SK-N-SH (cell line): ENCODE data around the gene SS18. TPM values are rescaled to one million over a fixed set of nuclear protein-coding genes. Genes with fewer than 3 reads are reported as not detected.

ENCODE experiments used
- CTCF ChIA-PET: fragments of 300-600, 350-600 bp; formaldehyde crosslinking; extraction: SDS; loops from one replicate; lab custom pipeline; 2021; lab: Yijun Ruan, JAX
- POLR2A ChIA-PET: fragments of 350-600 bp; sonication (Branson Sonifier 250); formaldehyde crosslinking; extraction: SDS; loops from one replicate; lab custom pipeline; 2020; ENCODE audit warnings: antibody characterized with exemption, inconsistent platforms; lab: Yijun Ruan, JAX
- DNase-seq: peaks from one replicate; pipeline ENCODE4 v3.0.0; 2012
- H2AFZ ChIP-seq: fragments of 200-600 bp; sonication (generic); 2 replicates; pipeline ENCODE4 v1.8.1; 2016; ENCODE audit warnings: antibody characterized with exemption, mild to moderate bottlenecking, low read depth
- H3F3A ChIP-seq: fragments of 200-600 bp; sonication (generic); replicated peaks from 2 replicates; pipeline ENCODE3; 2016; ENCODE audit warnings: antibody characterized with exemption, mild to moderate bottlenecking; ENCODE audit not compliant: insufficient read depth
- H3K27ac ChIP-seq, 2 experiments: fragments of 200-500 bp in 1 of 2; fragments of 200-600 bp in 1 of 2; sonication (Bioruptor generic) in 1 of 2; sonication (generic), shearing (Covaris generic) in 1 of 2; 2 replicates each; pipeline versions ENCODE4 v1.5.1 to v1.6.1; 2014 to 2016; ENCODE audit warnings: low read depth in 2 of 2, inconsistent platforms in 1 of 2, low read length in 1 of 2, mild to moderate bottlenecking in 1 of 2, mixed read lengths in 1 of 2
- H3K27me3 ChIP-seq: fragments of 200-600 bp; sonication (generic), shearing (Covaris generic); 2 replicates; pipeline ENCODE4 v1.6.1; 2016; ENCODE audit warnings: mixed run types; ENCODE audit not compliant: insufficient read depth
- H3K36me3 ChIP-seq, 2 experiments: fragments of 200-500 bp in 1 of 2; fragments of 200-600 bp in 1 of 2; sonication (Bioruptor generic) in 1 of 2; sonication (generic) in 1 of 2; replicated peaks in 1 of 2; 2 replicates each; pipeline versions ENCODE3 to v1.5.1; 2014 to 2016; ENCODE audit warnings: low read length in 1 of 2, mild to moderate bottlenecking in 1 of 2; ENCODE audit not compliant: insufficient read depth in 2 of 2, control insufficient read depth in 1 of 2
- H3K4me1 ChIP-seq, 2 experiments: fragments of 200-500 bp in 1 of 2; fragments of 200-600 bp in 1 of 2; sonication (Bioruptor generic) in 1 of 2; sonication (generic), shearing (Covaris generic) in 1 of 2; 2 replicates each; pipeline versions ENCODE4 v1.5.1 to v1.6.1; 2014 to 2016; ENCODE audit warnings: low read depth in 1 of 2, low read length in 1 of 2, mixed run types in 1 of 2; ENCODE audit not compliant: insufficient read depth in 2 of 2, control insufficient read depth in 1 of 2
- H3K4me2 ChIP-seq: fragments of 200-600 bp; sonication (generic), shearing (Covaris generic); 2 replicates; pipeline ENCODE4 v1.6.1; 2017; ENCODE audit warnings: mixed run types
- H3K4me3 ChIP-seq, 2 experiments: fragments of 200-500 bp in 1 of 2; fragments of 200-600 bp in 1 of 2; sonication (Bioruptor generic) in 1 of 2; sonication (generic), shearing (Covaris generic) in 1 of 2; 2 replicates each; pipeline versions ENCODE4 v1.5.1 to v1.8.1; 2014 to 2016; ENCODE audit warnings: low read depth in 2 of 2, inconsistent platforms in 1 of 2, low read length in 1 of 2, mild to moderate bottlenecking in 1 of 2, mixed read lengths in 1 of 2, moderate library complexity in 1 of 2
- H3K79me2 ChIP-seq: fragments of 200-600 bp; sonication (generic); 2 replicates; pipeline ENCODE4 v1.8.1; 2017; ENCODE audit warnings: mild to moderate bottlenecking; ENCODE audit not compliant: insufficient read depth
- H3K9ac ChIP-seq: fragments of 200-600 bp; sonication (generic); 2 replicates; pipeline ENCODE4 v1.6.1; 2017; ENCODE audit warnings: mixed run types
- H3K9me2 ChIP-seq: fragments of 200-600 bp; sonication (generic); 2 replicates; pipeline ENCODE4 v1.6.1; 2017; ENCODE audit warnings: mixed run types
- H3K9me3 ChIP-seq: fragments of 200-600 bp; sonication (generic); 2 replicates; pipeline ENCODE4 v1.6.1; 2017; ENCODE audit warnings: mixed run types, mild to moderate bottlenecking, moderate library complexity
- H4K20me1 ChIP-seq: fragments of 200-600 bp; sonication (generic); 2 replicates; pipeline ENCODE4 v1.6.1; 2017; ENCODE audit warnings: mild to moderate bottlenecking, mixed run types; ENCODE audit not compliant: insufficient read depth
- CHD2 ChIP-seq: fragments of 150-350 bp; IDR thresholded peaks from 2 replicates; pipeline ENCODE4 v1.6.1; 2018; ENCODE audit warnings: low read length; ENCODE audit not compliant: partially characterized antibody
- EZH2phosphoT487 ChIP-seq: fragments of 200-600 bp; sonication (generic); IDR thresholded peaks from 2 replicates; pipeline ENCODE4 v1.6.1; 2017; ENCODE audit warnings: low read depth, mixed run types, mild to moderate bottlenecking, antibody characterized with exemption, moderate library complexity, borderline replicate concordance
- FOXJ3 ChIP-seq: sonication (generic); formaldehyde crosslinking; IDR thresholded peaks from 2 replicates; pipeline ENCODE4 v1.5.1; 2020; ENCODE audit warnings: mild to moderate bottlenecking, missing genetic modification reagents
- PBX3 ChIP-seq: IDR thresholded peaks from 2 replicates; pipeline ENCODE4; 2012
- RAD21 ChIP-seq: IDR thresholded peaks from 2 replicates; pipeline ENCODE4 v1.6.1; 2012; ENCODE audit warnings: mild to moderate bottlenecking, low read length
- RFX5 ChIP-seq: IDR thresholded peaks from 2 replicates; pipeline ENCODE4 v1.6.1; 2012; ENCODE audit warnings: mild to moderate bottlenecking, improper control_type of control experiment, low read length
- RXRA ChIP-seq: IDR thresholded peaks from 2 replicates; pipeline ENCODE4 v1.4.0; 2012; ENCODE audit warnings: low read depth, mild to moderate bottlenecking, borderline replicate concordance
- SMC3 ChIP-seq: IDR thresholded peaks from 2 replicates; pipeline ENCODE4 v1.6.1; 2012; ENCODE audit warnings: low read depth, low read length, improper control_type of control experiment
- TAF1 ChIP-seq: IDR thresholded peaks from 2 replicates; pipeline ENCODE4 v1.6.1; 2012; ENCODE audit warnings: low read depth, mild to moderate bottlenecking, low read length, moderate library complexity, borderline replicate concordance
- TCF12 ChIP-seq: IDR thresholded peaks from 2 replicates; pipeline ENCODE4 v1.4.0; 2012
- ZBTB33 ChIP-seq: IDR thresholded peaks from 2 replicates; pipeline ENCODE4 v1.4.0; 2012; ENCODE audit warnings: low read depth, borderline replicate concordance
- WGBS: methylation state at CpG from one replicate; pipeline ENCODE4 v1.1.6; 2017; ENCODE audit warnings: low lambda C conversion rate; 5-methylcytosine and 5-hydroxymethylcytosine counted together
- polyA plus RNA-seq, 3 experiments: library from polyadenylated mRNA; depleted of rRNA; stranded (reverse); fragments of >200 nt; gene quantifications; 2 replicates each; pipeline ENCODE4 v1.2.3, GENCODE V29; 2012
- TF ChIP-seq, protein P1 (sequence below): IDR thresholded peaks from 2 replicates; pipeline ENCODE4 v1.4.0; 2012; ENCODE audit warnings: low read depth, borderline replicate concordance

SS18 gene
- polyA plus RNA-seq, 1 of the 3 experiments (the other 2 are of a cell fraction), result 98.6 TPM

GRCh38 chr18:26014462-26014861 is 76.0 kb downstream of the SS18 start:
- H3K9me3 ChIP-seq, result no peaks in the 10 kb centered on the region
- no peak overlapping the region for H3K4me3 ChIP-seq
- no peak for DNase-seq
- CTCF ChIA-PET, result no interaction called here
- H2AFZ ChIP-seq, result no peak overlapping the region
- H3K79me2 ChIP-seq, result no peaks in the 10 kb centered on the region
- peaks cover 3% of the 10 kb centered on the region for H3F3A ChIP-seq
- no peak for TF ChIP-seq TAF1
- TF ChIP-seq ZBTB33, result no peak
- TF ChIP-seq FOXJ3 (CRISPR knock-in tag), result no peak
- no peak for TF ChIP-seq PBX3
- no peak for TF ChIP-seq RFX5
- no peak for TF ChIP-seq RXRA
- TF ChIP-seq, protein P1, sequence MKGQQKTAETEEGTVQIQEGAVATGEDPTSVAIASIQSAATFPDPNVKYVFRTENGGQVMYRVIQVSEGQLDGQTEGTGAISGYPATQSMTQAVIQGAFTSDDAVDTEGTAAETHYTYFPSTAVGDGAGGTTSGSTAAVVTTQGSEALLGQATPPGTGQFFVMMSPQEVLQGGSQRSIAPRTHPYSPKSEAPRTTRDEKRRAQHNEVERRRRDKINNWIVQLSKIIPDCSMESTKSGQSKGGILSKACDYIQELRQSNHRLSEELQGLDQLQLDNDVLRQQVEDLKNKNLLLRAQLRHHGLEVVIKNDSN, result no peak
- TF ChIP-seq SMC3, result no peak
- no peak overlapping the region for H3K4me2 ChIP-seq
- POLR2A ChIA-PET, result no interaction called here
- no peaks in the 10 kb centered on the region for H3K27me3 ChIP-seq
- peaks cover 0 to 4% of the 10 kb centered on the region in 2 experiments; a peak in 1 of 4 replicates for H3K4me1 ChIP-seq
- H3K9me2 ChIP-seq, result no peaks in the 10 kb centered on the region
- no peaks in the 10 kb centered on the region for H4K20me1 ChIP-seq
- no peak overlapping the region for H3K27ac ChIP-seq
- peaks cover 74 to 82% of the 10 kb centered on the region in 2 experiments for H3K36me3 ChIP-seq
- H3K9ac ChIP-seq, result no peak overlapping the region

DNA sequence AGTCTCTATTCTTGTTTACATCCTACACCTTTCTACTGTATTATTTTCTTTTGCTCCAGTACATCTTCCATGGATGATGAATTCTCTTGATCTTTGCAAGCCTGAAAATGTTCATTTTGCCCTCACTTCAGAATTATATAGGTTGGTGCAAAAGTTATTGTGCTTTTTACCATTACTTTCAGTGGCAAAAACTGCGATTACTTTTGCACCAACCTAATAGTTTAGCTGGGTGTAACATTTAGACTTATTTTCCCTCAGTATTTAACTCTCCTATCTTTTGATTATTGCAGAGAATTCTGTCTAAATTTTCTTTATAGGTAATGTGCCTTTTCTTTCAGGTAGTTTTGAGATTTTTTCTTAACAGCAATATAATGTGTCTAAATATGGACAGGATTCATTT is 81.8 kb downstream of the SS18 start:
- no peak overlapping the region for H3K9ac ChIP-seq
- POLR2A ChIA-PET, result no interaction called here
- peaks cover 9% of the 10 kb centered on the region for H3F3A ChIP-seq
- H3K4me3 ChIP-seq, result no peak overlapping the region
- H3K27ac ChIP-seq, result no peak overlapping the region
- DNase-seq, result no peak
- no peaks in the 10 kb centered on the region for H3K9me2 ChIP-seq
- no peak overlapping the region for H2AFZ ChIP-seq
- H3K9me3 ChIP-seq, result no peaks in the 10 kb centered on the region
- peaks cover 29 to 38% of the 10 kb centered on the region in 2 experiments for H3K36me3 ChIP-seq
- no peak overlapping the region for H3K4me2 ChIP-seq
- no peaks in the 10 kb centered on the region for H3K27me3 ChIP-seq
- no peaks in the 10 kb centered on the region for H3K79me2 ChIP-seq
- TF ChIP-seq FOXJ3 (CRISPR knock-in tag) (no peak), RAD21 (no peak), EZH2phosphoT487 (no peak), CHD2 (no peak), TCF12 (no peak)
- TF ChIP-seq, all 33 proteins: peak for 0
- no peaks in the 10 kb centered on the region for H4K20me1 ChIP-seq
- 96% methylated on average over 1 of the region's 1 CpG for WGBS
- H3K4me1 ChIP-seq, result no peaks in the 10 kb centered on the region
- CTCF ChIA-PET, result interaction anchor here (0.7 to 1.3 kb wide), 2 partner anchors 9 to 14 kb away, joined by 3 to 5 read pairs; no protein-coding TSS in a partner anchor
